GM10266 (cell line): ENCODE measurements around the gene CARS1.

Source experiments
- DNase-seq: peaks from one replicate; pipeline ENCODE4 v3.0.0; 2012; ENCODE audit errors: extremely low spot score
- CTCF ChIP-seq: IDR thresholded peaks from 2 replicates; pipeline ENCODE4 v1.5.1; 2012; ENCODE audit warnings: mild to moderate bottlenecking, low read depth; ENCODE audit not compliant: control insufficient read depth, insufficient read depth; ENCODE audit errors: missing control alignments

Gene CARS1

GRCh38 chr11:3101921-3102640, 44.9 kb upstream of the CARS1 start:
- no peak for DNase-seq
- no peak for TF ChIP-seq CTCF

- no peak for DNase-seq
- no peak for TF ChIP-seq CTCF
These were observed 42.0 kb upstream of the CARS1 start for GRCh38 chr11:3099178-3099577.

GRCh38 chr11:3096909-3097530, 39.8 kb upstream of the CARS1 start:
- DNase-seq = no peak
- TF ChIP-seq CTCF = no peak

GRCh38 chr11:3095712-3096361, 38.6 kb upstream of the CARS1 start:
- no peak for TF ChIP-seq CTCF
- DNase-seq = no peak

- no peak for DNase-seq
These were observed 37.1 kb upstream of the CARS1 start for GRCh38 chr11:3094223-3094824.

More at GRCh38 chr11:3094223-3094824, 37.1 kb upstream of the CARS1 start:
- TF ChIP-seq CTCF = no peak
